GM12875 (cell line): ENCODE data around the gene PSMD2.

Experiments used
- H3K4me3 ChIP-seq: one replicate; pipeline ENCODE4 v1.5.1; 2011; ENCODE audit warnings: low read depth, low read length, control low read depth
- TF ChIP-seq, protein P1 (sequence below): IDR thresholded peaks from 2 replicates; pipeline ENCODE4 v1.5.1; 2011; ENCODE audit warnings: low read depth, mild to moderate bottlenecking, control low read depth, inconsistent platforms, low read length, moderate library complexity, borderline replicate concordance; ENCODE audit not compliant: insufficient read depth

Gene PSMD2

DNA sequence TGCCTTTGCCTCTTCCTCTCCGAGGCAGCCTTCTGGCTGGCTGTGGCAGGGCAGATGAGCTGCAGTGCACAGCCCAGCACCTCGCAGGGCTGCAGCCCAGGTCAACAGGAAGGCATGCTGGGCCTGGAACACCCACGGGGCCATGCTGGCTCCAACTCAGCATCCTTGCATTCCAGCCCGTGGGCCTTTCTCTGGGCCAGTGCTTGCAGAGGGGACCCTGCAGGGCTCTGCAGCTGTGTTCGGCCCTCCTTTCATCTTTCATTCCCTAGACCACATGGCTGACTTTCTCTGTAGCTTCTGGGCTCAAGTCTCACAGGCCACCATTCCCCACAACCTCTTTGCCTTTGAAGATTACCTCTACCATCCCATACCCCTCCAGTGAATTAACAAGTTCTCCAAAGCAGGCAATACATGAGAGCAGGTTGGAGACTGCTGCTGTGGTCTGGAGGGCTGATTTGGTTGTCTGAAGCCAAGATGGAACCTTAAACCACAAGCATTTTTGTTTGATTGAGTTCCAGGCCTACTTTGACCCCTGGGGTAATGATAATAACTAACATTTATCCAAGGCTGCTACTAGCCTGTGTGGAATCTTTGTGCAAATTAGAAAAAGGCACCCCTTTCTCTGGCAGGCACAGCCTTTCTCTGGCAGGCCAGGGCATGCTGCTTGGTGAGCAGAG, 44.3 kb downstream of the PSMD2 start:
- TF ChIP-seq, protein P1, sequence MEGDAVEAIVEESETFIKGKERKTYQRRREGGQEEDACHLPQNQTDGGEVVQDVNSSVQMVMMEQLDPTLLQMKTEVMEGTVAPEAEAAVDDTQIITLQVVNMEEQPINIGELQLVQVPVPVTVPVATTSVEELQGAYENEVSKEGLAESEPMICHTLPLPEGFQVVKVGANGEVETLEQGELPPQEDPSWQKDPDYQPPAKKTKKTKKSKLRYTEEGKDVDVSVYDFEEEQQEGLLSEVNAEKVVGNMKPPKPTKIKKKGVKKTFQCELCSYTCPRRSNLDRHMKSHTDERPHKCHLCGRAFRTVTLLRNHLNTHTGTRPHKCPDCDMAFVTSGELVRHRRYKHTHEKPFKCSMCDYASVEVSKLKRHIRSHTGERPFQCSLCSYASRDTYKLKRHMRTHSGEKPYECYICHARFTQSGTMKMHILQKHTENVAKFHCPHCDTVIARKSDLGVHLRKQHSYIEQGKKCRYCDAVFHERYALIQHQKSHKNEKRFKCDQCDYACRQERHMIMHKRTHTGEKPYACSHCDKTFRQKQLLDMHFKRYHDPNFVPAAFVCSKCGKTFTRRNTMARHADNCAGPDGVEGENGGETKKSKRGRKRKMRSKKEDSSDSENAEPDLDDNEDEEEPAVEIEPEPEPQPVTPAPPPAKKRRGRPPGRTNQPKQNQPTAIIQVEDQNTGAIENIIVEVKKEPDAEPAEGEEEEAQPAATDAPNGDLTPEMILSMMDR: no peak

DNA sequence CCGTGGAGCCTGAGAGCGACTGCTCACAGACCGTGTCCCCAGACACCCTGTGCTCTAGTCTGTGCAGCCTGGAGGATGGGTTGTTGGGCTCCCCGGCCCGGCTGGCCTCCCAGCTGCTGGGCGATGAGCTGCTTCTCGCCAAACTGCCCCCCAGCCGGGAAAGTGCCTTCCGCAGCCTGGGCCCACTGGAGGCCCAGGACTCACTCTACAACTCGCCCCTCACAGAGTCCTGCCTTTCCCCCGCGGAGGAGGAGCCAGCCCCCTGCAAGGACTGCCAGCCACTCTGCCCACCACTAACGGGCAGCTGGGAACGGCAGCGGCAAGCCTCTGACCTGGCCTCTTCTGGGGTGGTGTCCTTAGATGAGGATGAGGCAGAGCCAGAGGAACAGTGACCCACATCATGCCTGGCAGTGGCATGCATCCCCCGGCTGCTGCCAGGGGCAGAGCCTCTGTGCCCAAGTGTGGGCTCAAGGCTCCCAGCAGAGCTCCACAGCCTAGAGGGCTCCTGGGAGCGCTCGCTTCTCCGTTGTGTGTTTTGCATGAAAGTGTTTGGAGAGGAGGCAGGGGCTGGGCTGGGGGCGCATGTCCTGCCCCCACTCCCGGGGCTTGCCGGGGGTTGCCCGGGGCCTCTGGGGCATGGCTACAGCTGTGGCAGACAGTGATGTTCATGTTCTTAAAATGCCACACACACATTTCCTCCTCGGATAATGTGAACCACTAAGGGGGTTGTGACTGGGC, 45.7 kb downstream of the PSMD2 start:
- TF ChIP-seq, protein P1: no peak
- no peak overlapping the region for H3K4me3 ChIP-seq

More for the DNA sequence above, 44.3 kb downstream of the PSMD2 start:
- no peak overlapping the region for H3K4me3 ChIP-seq

DNA sequence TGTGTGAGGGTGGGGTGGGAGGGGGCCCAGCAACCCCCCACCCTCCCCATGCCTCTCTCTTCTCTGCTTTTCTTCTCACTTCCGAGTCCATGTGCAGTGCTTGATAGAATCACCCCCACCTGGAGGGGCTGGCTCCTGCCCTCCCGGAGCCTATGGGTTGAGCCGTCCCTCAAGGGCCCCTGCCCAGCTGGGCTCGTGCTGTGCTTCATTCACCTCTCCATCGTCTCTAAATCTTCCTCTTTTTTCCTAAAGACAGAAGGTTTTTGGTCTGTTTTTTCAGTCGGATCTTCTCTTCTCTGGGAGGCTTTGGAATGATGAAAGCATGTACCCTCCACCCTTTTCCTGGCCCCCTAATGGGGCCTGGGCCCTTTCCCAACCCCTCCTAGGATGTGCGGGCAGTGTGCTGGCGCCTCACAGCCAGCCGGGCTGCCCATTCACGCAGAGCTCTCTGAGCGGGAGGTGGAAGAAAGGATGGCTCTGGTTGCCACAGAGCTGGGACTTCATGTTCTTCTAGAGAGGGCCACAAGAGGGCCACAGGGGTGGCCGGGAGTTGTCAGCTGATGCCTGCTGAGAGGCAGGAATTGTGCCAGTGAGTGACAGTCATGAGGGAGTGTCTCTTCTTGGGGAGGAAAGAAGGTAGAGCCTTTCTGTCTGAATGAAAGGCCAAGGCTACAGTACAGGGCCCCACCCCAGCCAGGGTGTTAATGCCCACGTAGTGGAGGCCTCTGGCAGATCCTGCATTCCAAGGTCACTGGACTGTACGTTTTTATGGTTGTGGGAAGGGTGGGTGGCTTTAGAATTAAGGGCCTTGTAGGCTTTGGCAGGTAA, 46.5 kb downstream of the PSMD2 start:
- H3K4me3 ChIP-seq: no peak overlapping the region
- TF ChIP-seq, protein P1: peak; percentile 47; the same call in 1 of the 2 replicates

DNA sequence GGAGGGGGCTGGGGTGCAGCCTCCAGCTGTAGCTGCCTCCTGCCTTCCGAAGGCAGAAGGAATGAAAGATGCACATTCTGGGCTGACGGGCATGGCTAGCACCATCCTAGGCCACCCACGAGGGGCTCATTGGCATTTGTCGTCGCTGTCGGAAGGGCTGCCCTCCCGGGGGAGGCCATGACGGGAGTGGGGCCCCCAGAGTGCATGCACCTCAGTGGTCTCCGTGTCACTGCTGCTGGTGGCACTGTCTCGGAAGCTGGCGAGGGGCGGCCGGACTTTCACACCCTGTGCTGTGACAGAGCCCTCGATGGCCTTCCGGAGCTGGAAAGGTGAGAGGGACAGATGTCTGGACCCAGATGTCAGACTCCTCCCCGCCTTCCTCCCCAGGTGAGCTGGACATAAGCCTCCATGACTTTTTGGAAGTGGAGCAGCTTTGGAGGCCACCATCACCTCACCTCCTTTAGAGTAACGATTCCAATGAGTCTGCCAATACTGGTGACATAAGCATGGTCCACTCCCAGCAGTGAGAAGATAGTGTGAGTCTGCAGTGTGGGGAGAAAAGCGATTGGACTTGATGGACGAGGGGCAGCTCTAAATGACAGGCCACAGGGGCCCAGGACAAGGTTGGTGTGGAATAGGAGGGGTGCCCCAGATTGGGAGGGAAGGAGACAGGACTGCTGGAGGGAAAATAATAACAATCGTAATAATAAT, 47.6 kb downstream of the PSMD2 start:
- TF ChIP-seq, protein P1: no peak
- H3K4me3 ChIP-seq: no peak overlapping the region

DNA sequence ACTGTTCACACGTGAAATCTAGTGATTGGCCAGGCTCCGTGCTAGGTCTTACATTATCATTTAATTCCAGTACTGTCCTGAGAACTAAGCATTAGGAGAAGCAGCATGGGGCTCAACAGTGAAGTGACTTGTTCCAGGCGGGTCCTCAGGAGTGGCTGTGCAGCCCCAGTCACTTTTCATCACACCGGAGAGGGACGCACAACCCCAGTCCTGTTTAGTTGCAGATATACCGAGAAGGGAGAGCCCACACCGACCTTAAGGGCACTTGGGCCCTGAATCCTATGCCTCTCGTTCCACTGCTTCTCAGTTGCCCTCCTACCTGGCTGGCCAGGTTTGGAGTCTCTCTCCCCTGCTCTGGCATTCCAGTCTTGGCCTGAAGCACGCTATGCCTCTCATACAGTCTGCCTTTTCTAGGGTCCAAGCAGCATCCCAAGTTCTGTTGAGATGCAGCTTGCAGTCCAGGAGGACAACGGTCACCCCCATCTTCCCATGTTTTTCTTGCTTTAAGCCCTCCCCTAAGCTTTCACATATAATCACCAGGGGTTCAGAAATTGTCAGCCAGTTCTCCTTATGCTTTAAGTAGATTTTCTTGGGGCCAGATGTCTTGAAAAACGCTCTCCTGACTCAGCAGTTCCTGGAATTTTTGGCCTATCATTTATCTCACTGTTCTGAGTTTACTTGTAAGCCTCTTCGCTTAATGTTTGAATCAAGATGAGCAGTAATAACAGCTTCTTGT, 48.4 kb downstream of the PSMD2 start:
- TF ChIP-seq, protein P1: no peak
- H3K4me3 ChIP-seq: no peak overlapping the region

DNA sequence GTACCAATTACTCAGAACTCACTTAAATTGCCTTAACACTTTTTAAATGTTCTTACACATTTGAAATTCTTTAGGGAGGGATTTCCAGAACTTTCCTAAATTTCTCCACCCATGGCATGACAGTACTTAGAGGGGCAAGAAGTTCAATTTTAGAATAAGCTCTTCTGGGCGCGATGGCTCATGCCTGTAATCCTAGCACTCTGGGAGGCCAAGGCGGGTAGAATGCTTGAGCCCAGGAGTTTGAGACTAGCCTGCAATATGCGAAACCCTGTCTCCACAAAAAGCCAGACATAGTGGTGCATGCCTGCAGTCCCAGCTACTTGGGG, 49.0 kb downstream of the PSMD2 start:
- no peak overlapping the region for H3K4me3 ChIP-seq
- TF ChIP-seq, protein P1: no peak
